IMR-90 (cell line): ENCODE measurements around the gene CAMK2G.

Experiments used
- NFE2L2 ChIP-seq: fragments of 150-350 bp; IDR thresholded peaks from 2 replicates; pipeline ENCODE4 v1.6.1; 2016; ENCODE audit warnings: low read depth, mild to moderate bottlenecking, low read length
- POLR2A ChIP-seq: IDR thresholded peaks from 2 replicates; pipeline ENCODE4 v1.6.1; 2012; ENCODE audit warnings: mild to moderate bottlenecking, low read depth, low read length
- RFX5 ChIP-seq: IDR thresholded peaks from 2 replicates; pipeline ENCODE4 v1.8.0; 2012; ENCODE audit warnings: low read depth, mild to moderate bottlenecking, low read length, moderate library complexity
- SMC3 ChIP-seq: fragments of 150-350 bp; IDR thresholded peaks from 2 replicates; pipeline ENCODE4 v1.6.1; 2016; ENCODE audit warnings: low read depth, mild to moderate bottlenecking, antibody characterized with exemption, low read length, moderate library complexity
- TF ChIP-seq, protein P1 (sequence below): conservative IDR thresholded peaks from 2 replicates; pipeline ENCODE4 v1.5.1; 2012; ENCODE audit warnings: mild to moderate bottlenecking, low read depth, low read length, improper control_type of control experiment

- TF ChIP-seq, protein P1, sequence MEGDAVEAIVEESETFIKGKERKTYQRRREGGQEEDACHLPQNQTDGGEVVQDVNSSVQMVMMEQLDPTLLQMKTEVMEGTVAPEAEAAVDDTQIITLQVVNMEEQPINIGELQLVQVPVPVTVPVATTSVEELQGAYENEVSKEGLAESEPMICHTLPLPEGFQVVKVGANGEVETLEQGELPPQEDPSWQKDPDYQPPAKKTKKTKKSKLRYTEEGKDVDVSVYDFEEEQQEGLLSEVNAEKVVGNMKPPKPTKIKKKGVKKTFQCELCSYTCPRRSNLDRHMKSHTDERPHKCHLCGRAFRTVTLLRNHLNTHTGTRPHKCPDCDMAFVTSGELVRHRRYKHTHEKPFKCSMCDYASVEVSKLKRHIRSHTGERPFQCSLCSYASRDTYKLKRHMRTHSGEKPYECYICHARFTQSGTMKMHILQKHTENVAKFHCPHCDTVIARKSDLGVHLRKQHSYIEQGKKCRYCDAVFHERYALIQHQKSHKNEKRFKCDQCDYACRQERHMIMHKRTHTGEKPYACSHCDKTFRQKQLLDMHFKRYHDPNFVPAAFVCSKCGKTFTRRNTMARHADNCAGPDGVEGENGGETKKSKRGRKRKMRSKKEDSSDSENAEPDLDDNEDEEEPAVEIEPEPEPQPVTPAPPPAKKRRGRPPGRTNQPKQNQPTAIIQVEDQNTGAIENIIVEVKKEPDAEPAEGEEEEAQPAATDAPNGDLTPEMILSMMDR: no peak
- TF ChIP-seq SMC3 (no peak), RFX5 (no peak), POLR2A (no peak), NFE2L2 (no peak)
Observed at GRCh38 chr10:73862011-73862410, 12.3 kb downstream of the CAMK2G start.
